ENCODE measurements around the gene RASSF3.
"Not testable (repeated sequence)": the region's sequence is repeated elsewhere in the genome, so short reads cannot be mapped to it uniquely, and the experiment has no call there.

The RASSF3 gene

DNA sequence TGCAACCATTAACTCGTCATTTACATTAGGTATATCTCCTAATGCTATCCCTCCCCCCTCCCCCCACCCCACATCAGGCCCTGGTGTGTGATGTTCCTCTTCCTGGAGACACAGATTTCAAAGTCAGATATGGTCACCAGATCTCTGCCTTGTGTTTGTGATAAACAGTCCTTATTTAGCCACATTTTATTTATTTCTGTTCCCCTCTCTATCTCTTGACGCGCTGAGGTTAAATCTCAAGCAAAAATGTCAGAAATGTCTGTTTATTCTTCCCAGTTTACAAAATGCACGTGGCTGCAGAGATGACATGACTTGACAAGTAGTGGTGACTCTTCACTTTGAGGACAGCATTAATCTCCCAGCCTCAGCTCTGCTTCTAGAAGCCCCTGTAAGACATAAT lies 11.5 kb upstream of the RASSF3 start:
- no peak for DNase-seq (ENCODE audit: low spot score)

DNA sequence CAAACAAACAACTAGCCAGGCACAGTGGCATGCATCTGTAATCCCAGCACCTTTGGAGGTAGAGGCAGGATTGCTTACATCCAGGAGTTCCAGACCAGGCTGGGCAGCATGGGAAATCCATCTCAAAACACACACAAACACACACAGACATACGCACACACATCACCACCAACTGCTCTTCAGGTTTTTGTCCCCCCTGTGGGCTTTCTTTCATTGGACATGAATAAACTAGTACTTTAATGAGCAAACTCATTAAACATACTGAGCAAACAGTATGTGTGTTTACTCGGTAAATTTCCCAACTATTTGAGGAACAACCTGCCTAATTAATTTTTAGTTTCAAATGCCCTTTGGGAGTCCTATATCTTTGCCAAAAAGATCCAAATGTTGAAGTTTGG lies 10.1 kb upstream of the RASSF3 start:
- DNase-seq (ENCODE audit: low spot score), result no peak

DNA sequence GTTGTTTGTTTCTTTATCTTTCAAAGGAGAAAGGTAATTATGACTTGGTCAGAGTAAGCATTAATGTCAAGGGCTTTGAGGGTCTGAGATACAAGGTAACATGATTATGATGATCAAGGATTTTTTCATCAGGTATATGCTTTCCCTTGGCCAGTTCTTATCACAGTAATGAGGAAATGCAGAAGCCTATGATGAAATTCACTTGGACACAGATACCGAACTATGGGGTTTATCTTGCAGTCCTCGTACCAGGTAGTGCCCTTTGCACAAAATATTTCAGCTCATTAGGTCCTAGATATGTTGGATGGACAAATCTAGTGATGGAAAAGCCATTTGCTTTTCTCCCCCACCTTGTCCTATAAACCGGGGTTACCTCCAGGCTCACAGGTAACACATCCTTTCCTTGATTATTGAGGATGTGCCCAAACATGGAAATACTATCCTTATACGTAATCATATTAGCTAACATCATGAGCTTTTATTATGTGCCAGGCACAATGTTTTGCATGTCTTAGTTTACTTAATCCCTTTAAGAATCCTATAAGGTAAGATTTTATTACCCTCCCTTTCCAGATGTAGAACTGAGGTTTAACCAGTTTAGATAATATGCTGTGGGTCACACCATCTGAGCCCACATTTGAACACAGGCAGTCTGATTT lies 7.0 kb upstream of the RASSF3 start:
- DNase-seq (ENCODE audit: low spot score), result no peak

DNA sequence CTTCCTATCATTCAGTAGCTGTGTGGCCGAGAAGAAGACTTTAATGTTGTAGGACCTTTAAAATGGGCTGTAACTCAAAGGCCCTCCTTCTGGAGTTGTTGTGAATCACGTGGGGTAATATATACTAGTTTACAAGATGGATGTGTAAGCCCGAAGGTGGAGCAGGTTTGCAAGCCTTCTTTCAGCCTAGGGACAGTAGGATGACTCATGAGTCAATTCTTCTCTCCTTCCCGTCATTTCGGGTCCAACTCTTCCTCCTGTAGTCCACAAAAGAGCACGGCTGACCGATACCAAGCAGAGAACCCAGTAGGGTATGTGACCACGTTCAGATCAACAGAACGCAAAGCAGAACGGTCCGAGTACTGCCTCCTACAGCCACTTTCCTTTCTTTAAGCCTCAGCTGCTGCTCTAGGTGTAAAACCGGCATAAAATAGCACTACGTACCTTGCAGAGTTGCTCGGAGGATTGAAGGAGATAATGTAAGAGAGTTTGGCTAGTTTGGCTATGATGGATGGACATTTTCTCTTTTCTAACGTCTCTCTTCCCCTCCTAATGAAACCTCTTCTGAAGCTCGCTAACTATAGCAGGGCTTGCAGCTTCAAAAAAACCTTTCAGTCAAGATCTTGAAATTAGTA lies 1.3 kb upstream of the RASSF3 start:
- DNase-seq (ENCODE audit: low spot score), result no peak

DNA sequence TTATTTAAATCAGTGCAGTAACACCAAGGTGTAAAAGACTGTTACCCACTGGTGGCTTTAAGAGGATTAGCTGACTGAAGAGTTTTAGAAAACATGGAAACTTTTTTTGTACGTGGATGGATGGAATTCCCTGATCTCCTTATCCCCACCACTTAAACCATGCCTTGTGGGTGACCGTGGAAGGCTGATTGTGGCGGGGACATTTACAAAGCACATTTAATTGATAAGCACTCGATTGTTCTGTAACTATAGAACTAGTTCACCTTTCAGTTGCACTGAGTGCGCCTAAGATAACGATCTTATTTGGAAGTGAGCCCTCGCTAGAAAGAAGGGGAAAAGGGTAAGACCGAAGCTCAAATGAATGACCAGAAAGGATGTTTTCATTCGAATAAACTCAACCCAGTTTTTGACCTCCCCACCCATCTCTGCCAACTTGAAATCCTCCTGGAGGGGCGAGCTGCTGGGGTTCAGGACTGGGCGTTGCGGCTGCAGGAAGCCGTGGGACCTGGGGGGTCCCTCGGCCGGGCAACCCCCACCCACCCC lies 688 bp upstream of the RASSF3 start:
- no peak for DNase-seq (ENCODE audit: low spot score)

DNA sequence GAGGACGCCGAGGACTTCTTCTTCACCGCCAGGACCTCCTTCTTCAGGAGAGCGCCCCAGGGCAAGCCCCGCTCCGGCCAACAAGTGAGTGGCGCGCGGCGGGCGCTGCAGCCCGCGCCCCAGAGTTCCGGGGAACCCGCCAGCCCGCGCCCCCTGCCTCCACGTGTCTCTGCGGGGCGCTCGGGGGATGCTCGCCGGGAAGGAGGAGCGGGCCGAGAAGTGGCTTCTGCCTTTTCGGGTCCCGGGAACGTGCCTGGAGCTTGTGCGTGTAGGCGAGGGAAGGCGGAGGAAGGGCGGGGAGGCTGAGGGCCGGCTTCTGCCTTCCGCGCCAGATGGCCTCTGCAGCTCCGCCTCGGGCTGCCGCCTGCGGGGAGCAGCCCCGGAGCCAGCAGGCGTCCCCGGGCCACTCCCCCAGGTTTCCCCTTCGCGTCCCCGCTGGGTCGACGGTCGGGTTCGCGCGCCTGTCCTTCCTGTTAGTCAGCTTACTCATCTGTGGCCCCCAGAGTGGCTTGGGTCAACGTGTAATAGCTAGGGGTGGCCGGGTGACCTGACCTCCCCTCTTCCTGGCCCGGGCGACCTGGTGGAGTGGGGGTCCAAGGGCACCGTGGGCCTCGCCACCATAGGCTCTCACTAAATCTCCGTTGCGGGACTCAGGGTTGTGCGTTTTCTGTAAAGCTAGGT lies 505 bp downstream of the RASSF3 start:
- DNase-seq (ENCODE audit: low spot score), result no peak

DNA sequence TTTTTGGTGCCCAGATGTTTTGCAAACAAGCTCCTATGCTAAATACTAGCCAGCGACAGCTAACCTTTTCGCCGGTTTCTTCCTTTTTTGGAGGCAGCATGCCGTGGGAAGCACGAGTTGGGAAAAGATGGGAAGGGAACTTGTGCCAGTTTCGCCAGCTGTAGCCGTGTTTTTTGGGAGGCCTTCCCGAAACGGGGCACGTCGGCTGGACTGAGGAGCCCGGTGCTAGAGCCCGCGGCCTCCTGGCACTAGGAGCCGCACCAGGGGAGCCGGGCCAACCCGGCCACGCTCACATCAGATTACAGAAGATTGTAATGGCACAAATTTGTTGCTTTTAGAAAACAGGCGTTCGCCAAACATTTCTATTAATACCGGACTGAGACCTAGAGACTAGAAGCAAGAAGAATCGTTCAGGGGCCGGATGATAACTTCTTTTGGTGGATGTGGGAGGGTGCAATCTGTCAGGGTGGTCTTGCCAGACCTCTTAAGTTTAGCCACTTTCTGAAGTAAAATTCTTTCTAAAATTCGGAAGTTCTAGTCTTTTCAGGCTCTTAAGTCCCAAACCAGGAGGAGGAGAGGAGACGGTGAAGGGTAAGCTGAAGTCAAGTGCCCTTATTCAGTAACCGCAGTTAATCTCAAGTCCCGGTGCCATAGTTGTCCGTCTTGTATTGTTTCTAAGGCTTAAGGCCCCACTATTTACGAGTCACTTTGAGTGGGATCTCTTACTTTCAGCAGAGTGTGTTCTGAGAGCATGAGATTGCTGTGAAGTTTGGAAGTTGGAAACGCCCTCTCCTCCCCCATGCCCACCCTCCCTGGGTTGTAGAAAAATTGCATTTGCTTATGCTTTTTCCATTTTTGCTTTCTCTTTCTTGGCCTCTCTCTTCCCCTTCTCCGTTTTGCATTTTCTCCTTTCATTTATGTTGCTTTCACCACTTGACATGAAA lies 1.3 kb downstream of the RASSF3 start:
- DNase-seq (ENCODE audit: low spot score), result no peak

DNA sequence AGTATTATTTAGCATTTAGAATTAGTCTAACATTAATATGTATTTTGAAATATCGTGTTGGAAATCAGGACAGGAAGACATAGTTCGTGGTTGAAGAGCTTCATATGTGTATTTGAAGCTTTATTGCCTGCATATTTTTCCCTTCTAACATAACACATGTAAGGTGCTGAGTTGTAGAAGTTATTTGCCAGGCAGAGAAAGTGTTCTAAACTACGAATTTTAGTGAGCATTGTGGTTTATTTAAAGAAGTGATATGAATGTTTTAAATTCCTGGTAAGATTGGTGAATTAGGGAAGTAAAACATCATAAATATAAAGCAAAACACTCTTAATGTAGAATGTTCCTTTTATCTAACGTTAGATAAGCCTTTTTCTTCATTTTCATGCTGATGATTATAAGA lies 2.5 kb downstream of the RASSF3 start:
- no peak for DNase-seq (ENCODE audit: low spot score)

DNA sequence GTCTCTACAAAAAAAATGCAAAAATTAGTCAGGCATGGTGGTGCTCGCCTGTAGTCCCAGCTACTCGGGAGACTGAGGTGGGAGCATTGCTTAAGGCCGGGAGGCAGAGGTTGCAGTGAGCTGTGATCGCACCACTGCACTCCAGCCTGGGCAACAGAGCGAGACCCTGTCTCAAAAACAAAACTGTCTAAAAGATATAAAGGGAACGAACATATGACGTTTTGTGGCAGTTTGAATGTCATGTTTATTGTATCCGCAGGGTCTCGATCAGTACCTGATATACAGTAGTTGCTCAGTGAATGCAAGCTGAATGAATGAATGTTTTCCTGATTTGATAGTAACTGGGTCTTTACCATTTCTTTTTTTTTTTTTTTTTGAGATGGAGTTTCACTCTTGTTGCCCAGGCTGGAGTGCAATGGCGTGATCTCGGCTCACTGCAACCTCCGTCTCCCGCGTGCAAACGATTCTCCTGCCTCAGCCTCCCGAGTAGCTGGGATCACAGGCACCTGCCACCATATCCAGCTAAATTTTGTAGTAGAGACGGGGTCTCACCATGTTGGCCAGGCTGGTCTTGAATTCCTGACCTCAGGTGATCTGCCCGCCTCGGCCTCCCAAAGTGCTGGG lies 3.6 kb downstream of the RASSF3 start:
- not testable (repeated sequence) for DNase-seq (ENCODE audit: low spot score)

DNA sequence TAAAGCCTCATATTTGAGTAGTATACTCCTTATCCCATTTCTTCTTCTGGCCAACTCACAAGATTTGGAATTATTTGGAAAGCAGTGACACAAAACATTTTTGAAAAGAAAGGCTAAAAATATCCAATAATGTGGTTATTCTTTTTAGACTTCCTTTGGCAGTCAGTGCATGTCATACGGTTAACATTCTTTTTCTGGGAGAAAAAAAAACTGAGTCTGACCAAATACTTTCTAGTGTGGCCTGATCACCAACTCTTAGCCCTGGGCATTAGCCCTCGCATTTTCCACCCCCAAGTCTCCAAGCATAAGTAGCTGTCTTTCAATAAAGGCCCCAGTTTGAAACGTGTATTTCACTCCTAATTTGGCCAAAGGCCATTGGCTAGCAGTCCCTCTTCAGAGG lies 5.9 kb downstream of the RASSF3 start:
- DNase-seq (ENCODE audit: low spot score), result peak; percentile 40

DNA sequence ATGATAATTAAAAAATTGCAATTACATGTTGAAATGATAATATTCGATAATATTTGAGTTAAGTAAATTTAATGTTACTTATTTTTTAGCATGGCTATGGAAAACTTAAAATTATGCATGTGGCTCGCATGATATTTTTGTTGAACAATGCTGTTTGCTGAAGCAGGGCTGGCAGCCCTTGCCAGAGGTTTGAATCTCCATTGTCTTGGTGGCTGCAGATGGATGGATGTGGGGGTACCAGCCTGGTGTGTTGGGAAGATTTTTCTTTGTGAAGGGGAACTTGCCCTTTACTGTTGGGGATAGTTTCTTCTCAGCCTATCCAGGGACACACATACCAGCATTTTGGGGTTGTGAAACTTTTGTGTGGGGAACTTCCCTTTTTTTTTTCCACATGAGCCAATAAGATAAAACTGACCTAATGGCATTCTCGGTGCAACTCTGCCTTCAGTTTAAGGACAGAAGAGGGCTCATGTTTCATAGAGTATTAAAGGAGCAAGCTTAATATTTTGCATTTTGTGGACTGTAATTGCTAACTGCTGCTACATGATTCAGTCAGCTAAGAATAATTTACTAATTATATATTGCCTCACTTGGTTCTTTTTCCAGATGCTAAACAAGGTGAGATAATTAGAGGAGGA lies 8.8 kb downstream of the RASSF3 start:
- peak; percentile 78 for DNase-seq (ENCODE audit: low spot score)

DNA sequence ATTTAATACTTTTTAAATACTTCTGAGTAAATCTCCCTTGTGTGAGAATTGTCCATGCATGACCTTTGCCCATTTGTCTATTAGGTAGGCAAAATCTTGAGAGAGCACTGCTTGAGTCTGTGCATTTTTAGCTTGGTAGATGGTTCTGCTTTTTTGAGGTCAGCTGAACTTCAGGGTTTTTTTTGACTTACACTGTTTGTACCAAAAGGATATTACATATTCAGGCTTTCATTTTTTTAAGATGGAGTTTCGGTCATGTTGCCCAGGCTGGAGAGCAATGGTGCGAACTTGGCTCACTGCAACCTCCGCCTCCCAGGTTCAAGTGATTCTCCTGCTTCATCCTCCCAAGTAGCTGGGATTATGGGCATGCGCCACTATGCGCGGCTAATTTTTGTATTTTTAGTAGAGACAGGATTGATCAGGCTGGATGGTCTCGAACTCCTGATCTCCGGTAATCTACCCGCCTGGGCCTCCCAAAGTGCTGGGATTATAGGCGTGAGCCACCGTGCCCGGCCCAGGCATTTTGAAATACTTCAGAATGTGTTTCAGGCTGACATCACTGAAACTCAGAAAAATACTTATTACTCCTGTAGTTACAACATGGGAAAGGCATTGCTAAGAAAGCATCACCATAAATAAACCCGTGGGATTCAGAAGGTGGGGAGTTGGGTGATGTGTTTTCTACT lies 11.1 kb downstream of the RASSF3 start:
- no peak for DNase-seq (ENCODE audit: low spot score)

DNA sequence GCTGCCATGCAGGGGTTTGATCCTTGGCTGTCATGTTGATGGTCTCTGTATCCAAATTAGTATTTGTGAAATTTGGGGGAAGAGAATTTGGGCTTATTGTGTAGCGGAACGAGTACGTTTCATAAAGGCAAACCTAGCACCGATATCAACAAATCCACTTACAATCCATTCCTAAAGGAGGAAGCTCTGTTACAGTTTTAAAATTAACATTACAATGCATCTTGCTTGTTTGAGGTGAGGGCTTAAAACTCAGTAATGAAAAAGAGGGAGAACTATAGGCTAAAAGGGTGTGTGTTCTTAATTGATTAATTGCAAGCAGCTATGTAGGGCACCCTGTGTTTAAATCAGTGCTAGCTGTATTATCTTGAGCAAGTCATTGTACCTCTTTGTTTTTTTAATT lies 13.7 kb downstream of the RASSF3 start:
- no peak for DNase-seq (ENCODE audit: low spot score)

DNA sequence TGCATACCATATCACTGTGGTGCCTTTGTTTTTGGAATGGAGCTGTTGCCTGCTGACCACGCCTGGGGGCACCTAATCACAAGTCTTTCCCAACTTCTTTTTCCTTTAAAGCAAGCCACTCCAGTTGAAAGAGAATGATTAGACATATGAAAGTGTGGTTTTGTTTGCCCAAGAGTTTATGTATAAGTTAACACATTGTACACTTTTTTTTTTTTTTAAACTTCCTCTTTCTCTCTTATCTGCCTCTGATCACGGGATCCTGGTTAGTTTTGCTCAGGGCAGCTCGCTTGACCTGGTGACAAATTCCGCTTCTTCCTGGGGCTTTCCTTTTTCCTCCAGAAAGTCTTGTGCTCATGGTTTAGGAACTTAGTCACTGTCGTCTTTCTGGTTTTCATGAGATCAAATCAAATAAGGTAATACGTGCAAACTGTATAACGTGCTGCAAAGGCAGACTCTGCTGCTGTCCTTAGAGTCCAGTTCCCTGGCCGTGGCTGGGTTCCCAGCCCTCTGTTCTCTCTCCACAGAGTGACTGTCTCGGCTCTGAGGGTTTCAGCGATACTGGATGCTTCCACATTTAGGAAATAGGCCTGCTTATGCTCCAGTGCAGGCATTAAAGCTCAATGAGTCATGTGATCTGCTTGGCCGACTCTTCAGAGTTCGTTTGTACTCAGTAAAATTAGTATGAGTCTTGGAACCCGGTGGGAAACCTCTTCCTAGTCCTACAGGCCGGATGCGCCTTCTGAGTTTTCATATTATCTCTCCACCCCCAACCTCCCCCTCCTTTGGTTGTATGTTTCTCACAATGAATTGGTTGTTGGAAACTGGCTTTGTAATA lies 15.2 kb downstream of the RASSF3 start:
- DNase-seq (ENCODE audit: low spot score), result peak; percentile 84

DNA sequence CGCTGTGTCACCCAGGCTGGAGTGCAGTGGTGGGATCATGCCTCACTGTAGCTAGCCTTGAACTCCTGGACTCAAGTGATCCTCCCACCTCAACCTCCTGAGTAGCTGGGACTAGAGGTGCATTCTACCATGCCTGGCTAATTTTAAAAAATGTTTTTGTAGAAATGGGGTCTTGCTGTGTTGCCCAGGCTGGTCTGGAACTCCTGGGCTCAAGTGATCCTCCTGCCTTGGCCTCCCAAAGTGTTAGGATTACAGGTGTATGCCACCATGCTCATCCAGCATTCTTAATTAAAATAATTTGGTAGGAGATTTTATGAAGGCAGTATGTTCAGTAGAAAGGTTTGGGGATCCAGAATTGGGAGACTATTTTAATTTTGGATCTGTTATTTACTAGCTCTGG lies 16.3 kb downstream of the RASSF3 start:
- DNase-seq (ENCODE audit: low spot score), result not testable (repeated sequence)

DNA sequence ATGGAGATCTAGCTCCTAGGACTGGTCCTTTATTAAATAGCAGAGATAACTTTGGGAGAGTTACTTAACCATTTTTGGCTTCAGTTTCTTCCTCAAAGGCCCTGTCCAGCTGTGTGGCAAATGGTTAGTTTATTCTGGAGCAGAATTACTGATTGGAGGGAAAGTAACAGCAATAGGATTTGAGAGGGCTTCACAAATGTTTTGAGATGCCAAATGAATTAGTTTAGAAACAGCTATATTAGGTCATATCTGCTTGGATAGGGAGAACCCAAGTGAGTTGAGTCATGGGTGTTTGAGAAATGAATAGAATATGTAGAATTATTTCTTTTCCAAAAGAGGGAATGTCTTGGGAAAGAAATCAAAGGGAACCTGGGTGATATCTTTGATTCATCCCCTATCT lies 17.5 kb downstream of the RASSF3 start:
- DNase-seq (ENCODE audit: low spot score), result no peak

DNA sequence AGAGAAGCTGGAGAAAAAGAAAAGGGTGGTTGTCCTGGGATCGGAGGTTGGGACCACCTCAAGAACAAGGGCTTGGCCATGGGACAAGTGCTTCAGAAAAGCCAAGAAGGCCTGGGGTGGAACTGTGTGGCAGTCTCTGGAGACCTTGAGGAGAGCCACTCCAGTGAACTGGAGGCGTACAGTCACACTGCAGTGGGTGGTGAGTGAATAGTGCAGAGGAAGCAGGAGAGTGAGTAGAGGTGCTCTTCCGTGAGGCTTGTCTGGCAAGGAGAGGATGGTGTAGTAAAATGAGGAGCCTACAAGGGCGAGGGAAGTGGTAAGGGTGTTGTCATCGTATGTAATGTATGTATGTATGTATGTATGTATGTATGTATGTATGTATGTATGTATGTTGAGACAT lies 20.9 kb downstream of the RASSF3 start:
- no peak for DNase-seq (ENCODE audit: low spot score)

DNA sequence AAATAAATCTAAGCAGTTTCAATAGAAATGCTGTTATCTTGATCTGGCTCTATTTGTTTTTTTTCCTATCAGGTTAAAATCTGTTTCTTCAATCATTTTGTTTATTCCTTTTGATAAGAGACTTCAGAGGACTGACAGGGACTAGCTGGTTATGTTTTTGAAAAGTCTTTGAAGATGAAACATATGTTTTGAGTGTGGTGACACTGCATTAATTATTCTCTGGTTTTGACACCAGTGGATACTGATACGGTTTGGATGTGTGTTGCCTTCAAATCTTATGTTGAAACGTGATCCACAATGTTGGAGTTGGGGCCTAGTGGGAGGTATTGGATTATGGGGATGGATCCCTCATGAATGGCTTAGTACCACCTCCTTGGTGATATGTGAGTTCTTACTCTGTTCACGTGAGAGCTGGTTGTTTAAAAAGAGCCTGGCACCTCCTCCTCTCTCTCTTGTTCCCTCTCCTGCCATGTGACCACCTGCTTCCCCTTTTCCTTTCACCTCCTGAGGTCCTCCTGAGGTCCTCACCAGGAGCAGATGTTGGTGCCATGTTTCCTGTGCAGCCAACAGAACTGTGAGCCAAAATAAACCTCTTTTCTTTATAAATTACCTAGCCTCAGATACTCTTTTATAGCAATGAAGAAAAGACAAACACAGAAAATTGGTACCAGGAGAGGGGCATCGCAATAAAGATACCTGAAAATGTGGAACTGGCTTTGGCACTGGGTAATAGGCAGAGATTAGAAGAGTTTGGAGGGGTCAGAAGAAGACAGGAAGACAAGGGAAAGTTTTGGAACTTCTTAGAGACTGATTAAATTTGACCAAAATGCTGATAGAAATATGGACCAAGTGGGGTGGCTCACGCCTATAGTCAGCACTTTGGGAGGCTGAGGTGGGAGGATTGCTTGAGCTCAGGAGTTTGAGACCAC lies 23.0 kb downstream of the RASSF3 start:
- no peak for DNase-seq (ENCODE audit: low spot score)

DNA sequence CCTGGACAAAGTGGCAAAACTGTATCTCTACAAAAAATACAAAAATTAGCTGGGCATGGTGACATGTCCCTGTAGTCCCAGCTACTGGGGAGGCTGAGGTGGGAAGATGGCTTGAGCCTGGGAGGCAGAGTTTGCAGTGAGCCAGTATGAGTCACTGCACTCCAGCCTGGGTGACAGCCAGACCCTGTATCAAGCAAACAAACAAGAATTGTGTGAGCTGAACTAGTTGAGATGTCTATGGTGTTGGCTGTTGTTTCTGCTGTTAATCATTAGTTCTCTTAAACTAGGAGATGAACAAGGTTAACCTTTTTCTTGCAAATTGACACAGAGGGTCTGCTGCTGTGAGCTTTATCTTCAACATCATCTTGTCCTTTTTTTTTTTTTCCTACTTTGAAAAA lies 23.6 kb downstream of the RASSF3 start:
- DNase-seq (ENCODE audit: low spot score), result no peak

Data from pons (tissue), 1 donor.